NCI-H1417 (cell line): Measurements from ENCODE around the gene PNMA8C.
"Not testable (repeated sequence)": the region's sequence is repeated elsewhere in the genome, so short reads cannot be mapped to it uniquely, and the experiment has no call there.

ENCODE experiments used
- DNase-seq, 3 experiments: peaks; one replicate each; lab custom pipeline; 2025; lab: John Stamatoyannopoulos, UW

Gene PNMA8C

GRCh38 chr19:46447006-46447405 lies 18.3 kb upstream of the PNMA8C start:
- no peak for DNase-seq

- DNase-seq, result no peak
Measured at GRCh38 chr19:46446021-46446420, 17.3 kb upstream of the PNMA8C start.

- DNase-seq, result no peak
Measured at GRCh38 chr19:46442808-46443450, 14.2 kb upstream of the PNMA8C start.

- no peak for DNase-seq
Measured at GRCh38 chr19:46441866-46442265, 13.1 kb upstream of the PNMA8C start.

- not testable (repeated sequence) for DNase-seq
Measured at GRCh38 chr19:46435689-46436088, 7.0 kb upstream of the PNMA8C start.

GRCh38 chr19:46435009-46435408 lies 6.3 kb upstream of the PNMA8C start:
- DNase-seq, result peak in 1 of 3 experiments; percentile 50

GRCh38 chr19:46433470-46433869 lies 4.7 kb upstream of the PNMA8C start:
- DNase-seq, result not testable (repeated sequence)

GRCh38 chr19:46431824-46432223 lies 3.1 kb upstream of the PNMA8C start:
- DNase-seq, result no peak

GRCh38 chr19:46429999-46430398 lies 1.3 kb upstream of the PNMA8C start:
- peak in 1 of 3 experiments; percentile 17 for DNase-seq

GRCh38 chr19:46427518-46428045 lies 1.2 kb downstream of the PNMA8C start:
- DNase-seq, result no peak

- peak; percentile 75 to 92 (median 90) for DNase-seq
Measured at GRCh38 chr19:46426506-46427162, 2.1 kb downstream of the PNMA8C start.

GRCh38 chr19:46426035-46426505 lies 2.7 kb downstream of the PNMA8C start:
- DNase-seq, result peak in 2 of 3 experiments; percentile 38 to 45

- no peak for DNase-seq
Measured at GRCh38 chr19:46423188-46423587, 5.5 kb downstream of the PNMA8C start.

- DNase-seq, result no peak
Measured at GRCh38 chr19:46422344-46422743, 6.4 kb downstream of the PNMA8C start.

- no peak for DNase-seq
Measured at GRCh38 chr19:46420056-46420455, 8.7 kb downstream of the PNMA8C start.

- DNase-seq, result peak; percentile 89 to 96 (median 96)
Measured at GRCh38 chr19:46415804-46416709, 12.7 kb downstream of the PNMA8C start.

- DNase-seq, result not testable (repeated sequence)
Measured at GRCh38 chr19:46414899-46415298, 13.8 kb downstream of the PNMA8C start.

- peak in 1 of 3 experiments; percentile 38 for DNase-seq
Measured at GRCh38 chr19:46413262-46414031, 15.3 kb downstream of the PNMA8C start, which contains the start of gene CCDC8. CCDC8 (minus strand) TSS chr19:46413564; CDS start chr19:46412810, 754 bp downstream.

- DNase-seq, result no peak
Measured at GRCh38 chr19:46412650-46413261, 16.0 kb downstream of the PNMA8C start.

- DNase-seq, result no peak
Measured at GRCh38 chr19:46411925-46412649, 16.6 kb downstream of the PNMA8C start.
